Parathyroid adenoma (tissue), 2 donors: ENCODE results near the gene RNF223.
A peak's percentile ranks its signal among the peaks of the same experiment; 100 is the strongest.
"Not testable (repeated sequence)": the region's sequence is repeated elsewhere in the genome, so short reads cannot be mapped to it uniquely, and the experiment has no call there.

Experiments used
- H2AFZ ChIP-seq: fragments of 300-600 bp; sonication (generic); one replicate; pipeline ENCODE4 v1.7.0; 2017; ENCODE audit warnings: antibody characterized with exemption, mild to moderate bottlenecking
- H3K27ac ChIP-seq: fragments of 300-600 bp; sonication (generic); one replicate; pipeline ENCODE4 v1.7.0; 2017
- H3K27me3 ChIP-seq: fragments of 300-600 bp; sonication (generic); one replicate; pipeline ENCODE4 v1.7.0; 2017; ENCODE audit warnings: low read length; ENCODE audit not compliant: control insufficient read depth, insufficient read depth
- H3K36me3 ChIP-seq: fragments of 300-600 bp; sonication (generic); one replicate; pipeline ENCODE4 v1.7.0; 2017; ENCODE audit warnings: low read length; ENCODE audit not compliant: control insufficient read depth, insufficient read depth
- H3K4me1 ChIP-seq: fragments of 300-600 bp; sonication (generic); one replicate; pipeline ENCODE4 v1.7.0; 2017; ENCODE audit warnings: control low read depth
- H3K4me2 ChIP-seq: fragments of 300-600 bp; sonication (generic); one replicate; pipeline ENCODE4 v1.7.0; 2017; ENCODE audit warnings: low read length
- H3K4me3 ChIP-seq: fragments of 300-600 bp; sonication (generic); one replicate; pipeline ENCODE4 v1.7.0; 2017; ENCODE audit warnings: low read depth, low read length
- H3K79me2 ChIP-seq: fragments of 300-600 bp; sonication (generic); one replicate; pipeline ENCODE4 v1.7.0; 2017; ENCODE audit warnings: control low read depth
- H3K9ac ChIP-seq: fragments of 300-600 bp; sonication (generic); one replicate; pipeline ENCODE4 v1.7.0; 2017; ENCODE audit warnings: mild to moderate bottlenecking
- H3K9me3 ChIP-seq: fragments of 300-600 bp; sonication (generic); one replicate; pipeline ENCODE4 v1.7.0; 2017; ENCODE audit warnings: low read length; ENCODE audit not compliant: control insufficient read depth
- TF ChIP-seq, protein P1 (sequence below): fragments of 300-600 bp; sonication (generic); IDR thresholded peaks from one replicate; pipeline ENCODE4 v1.7.0; 2017; ENCODE audit warnings: antibody characterized with exemption, mild to moderate bottlenecking
- donor health status: primary hyperparathyroidism.

RNF223 gene

DNA sequence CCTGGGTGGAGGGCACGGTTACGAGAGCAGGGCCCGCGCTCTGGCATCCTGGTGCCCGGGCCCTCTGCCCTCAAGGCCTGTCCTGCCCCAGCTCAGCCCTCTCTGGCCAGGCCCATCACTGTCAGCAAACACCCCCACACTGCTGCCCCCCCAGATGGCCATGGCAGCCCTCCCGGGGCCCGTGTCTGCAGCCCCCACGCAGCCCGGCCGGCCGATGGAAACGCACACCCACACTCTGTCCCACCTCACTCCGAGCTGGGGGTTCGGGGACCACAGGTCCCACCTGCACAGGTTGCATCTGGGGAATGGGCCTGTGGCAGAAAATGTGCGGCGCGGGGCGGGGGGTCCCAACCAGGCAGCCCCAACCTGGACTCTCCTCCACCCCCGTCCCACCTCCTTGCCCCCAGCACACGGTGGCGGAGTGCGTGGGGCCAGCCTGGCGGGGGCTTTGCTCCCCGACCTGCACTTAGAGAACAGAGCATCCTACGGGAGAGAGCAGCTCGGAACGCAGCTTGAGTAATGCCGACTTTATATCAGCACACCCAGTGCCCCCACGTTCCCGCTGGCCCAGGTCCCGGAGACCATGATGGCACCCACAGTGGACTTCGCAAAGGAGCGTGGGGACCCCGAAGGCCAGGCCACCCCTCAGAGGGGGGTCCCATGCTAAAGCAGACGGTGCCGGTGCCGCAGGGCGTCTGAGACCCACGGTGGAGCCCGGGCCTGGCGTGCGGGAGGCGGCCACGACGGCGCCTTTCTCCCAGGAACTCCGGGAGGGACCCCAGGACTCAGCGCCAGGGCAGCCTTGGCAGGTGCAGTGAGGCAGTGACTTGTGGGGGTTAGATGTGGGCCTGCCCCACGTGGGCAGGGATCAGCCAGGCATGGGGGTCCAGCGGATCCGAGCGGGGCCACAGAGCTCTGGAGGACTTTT, 7.5 kb upstream of the RNF223 start:
- Histone ChIP-seq H3K27ac (no peak overlapping the region), H3K36me3 (no peaks in the 10 kb centered on the region), H3K4me2 (no peak overlapping the region), H3K9me3 (no peaks in the 10 kb centered on the region), H2AFZ (no peak overlapping the region), H3K27me3 (no peaks in the 10 kb centered on the region), H3K79me2 (no peaks in the 10 kb centered on the region), H3K4me1 (no peaks in the 10 kb centered on the region), H3K9ac (no peak overlapping the region), H3K4me3 (no peak overlapping the region)
- TF ChIP-seq, protein P1, sequence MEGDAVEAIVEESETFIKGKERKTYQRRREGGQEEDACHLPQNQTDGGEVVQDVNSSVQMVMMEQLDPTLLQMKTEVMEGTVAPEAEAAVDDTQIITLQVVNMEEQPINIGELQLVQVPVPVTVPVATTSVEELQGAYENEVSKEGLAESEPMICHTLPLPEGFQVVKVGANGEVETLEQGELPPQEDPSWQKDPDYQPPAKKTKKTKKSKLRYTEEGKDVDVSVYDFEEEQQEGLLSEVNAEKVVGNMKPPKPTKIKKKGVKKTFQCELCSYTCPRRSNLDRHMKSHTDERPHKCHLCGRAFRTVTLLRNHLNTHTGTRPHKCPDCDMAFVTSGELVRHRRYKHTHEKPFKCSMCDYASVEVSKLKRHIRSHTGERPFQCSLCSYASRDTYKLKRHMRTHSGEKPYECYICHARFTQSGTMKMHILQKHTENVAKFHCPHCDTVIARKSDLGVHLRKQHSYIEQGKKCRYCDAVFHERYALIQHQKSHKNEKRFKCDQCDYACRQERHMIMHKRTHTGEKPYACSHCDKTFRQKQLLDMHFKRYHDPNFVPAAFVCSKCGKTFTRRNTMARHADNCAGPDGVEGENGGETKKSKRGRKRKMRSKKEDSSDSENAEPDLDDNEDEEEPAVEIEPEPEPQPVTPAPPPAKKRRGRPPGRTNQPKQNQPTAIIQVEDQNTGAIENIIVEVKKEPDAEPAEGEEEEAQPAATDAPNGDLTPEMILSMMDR = no peak

DNA sequence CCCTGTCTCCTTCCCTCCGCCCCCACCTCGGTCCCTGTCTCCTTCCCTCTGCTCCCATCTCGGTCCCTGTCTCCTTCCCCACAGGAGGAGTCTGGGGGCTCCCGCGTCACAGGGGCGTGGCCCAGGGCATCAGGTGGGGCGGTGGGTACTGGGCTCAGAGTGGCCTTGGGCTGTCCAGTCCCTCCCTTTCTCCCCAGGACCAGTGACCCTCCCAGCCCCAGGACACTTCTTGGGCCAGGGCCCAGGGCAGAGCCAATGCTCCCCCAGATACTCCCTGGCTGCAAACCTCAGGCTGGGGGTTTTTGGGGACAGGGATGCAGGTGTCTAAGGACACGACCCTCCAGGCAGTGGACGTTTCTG, 6.8 kb upstream of the RNF223 start:
- H3K9me3 ChIP-seq = no peaks in the 10 kb centered on the region
- H3K36me3 ChIP-seq = no peaks in the 10 kb centered on the region
- no peak overlapping the region for H3K4me2 ChIP-seq
- no peak overlapping the region for H3K27ac ChIP-seq
- no peaks in the 10 kb centered on the region for H3K79me2 ChIP-seq
- no peaks in the 10 kb centered on the region for H3K27me3 ChIP-seq
- no peak overlapping the region for H2AFZ ChIP-seq
- H3K4me1 ChIP-seq = no peaks in the 10 kb centered on the region
- H3K4me3 ChIP-seq = no peak overlapping the region
- TF ChIP-seq, protein P1 = no peak
- no peak overlapping the region for H3K9ac ChIP-seq

DNA sequence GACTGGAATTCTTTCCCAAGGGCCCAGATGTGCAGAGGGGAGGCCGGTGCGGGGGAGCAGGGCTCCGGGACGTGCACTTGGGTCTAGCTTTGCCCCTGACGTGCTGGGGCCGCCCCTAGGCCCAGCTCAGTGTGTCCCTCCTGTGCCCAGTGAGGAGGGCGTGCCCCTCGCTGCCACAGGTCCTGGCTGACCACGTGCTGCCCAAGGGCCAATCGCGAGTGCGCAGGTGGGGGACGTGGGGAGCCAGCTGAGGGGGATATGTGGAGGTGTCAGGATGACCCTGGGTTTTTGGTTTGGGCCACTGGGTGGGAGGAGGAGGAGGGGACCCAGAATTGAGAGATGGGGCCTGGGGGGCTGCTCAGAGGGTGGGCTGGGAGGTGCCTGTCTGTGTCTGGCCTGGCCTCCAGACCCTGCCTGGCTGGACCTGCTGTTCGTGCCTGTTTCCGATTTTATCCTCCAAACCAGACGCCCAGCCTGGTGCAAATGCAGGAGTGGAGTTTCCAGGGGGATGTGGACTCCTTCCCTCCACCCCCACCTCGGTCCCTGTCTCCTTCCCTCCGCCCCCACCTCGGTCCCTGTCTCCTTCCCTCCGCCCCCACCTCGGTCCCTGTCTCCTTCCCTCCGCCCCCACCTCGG, 6.1 kb upstream of the RNF223 start:
- H3K4me2 ChIP-seq = peak overlapping the region; percentile 90
- H3K4me3 ChIP-seq = peak overlapping the region; percentile 53
- no peaks in the 10 kb centered on the region for H3K36me3 ChIP-seq
- H3K9ac ChIP-seq = no peak overlapping the region
- H3K27ac ChIP-seq = no peak overlapping the region
- H3K27me3 ChIP-seq = no peaks in the 10 kb centered on the region
- peak overlapping the region; percentile 80 for H2AFZ ChIP-seq
- TF ChIP-seq, protein P1 = no peak
- H3K79me2 ChIP-seq = no peaks in the 10 kb centered on the region
- H3K9me3 ChIP-seq = no peaks in the 10 kb centered on the region
- no peaks in the 10 kb centered on the region for H3K4me1 ChIP-seq

DNA sequence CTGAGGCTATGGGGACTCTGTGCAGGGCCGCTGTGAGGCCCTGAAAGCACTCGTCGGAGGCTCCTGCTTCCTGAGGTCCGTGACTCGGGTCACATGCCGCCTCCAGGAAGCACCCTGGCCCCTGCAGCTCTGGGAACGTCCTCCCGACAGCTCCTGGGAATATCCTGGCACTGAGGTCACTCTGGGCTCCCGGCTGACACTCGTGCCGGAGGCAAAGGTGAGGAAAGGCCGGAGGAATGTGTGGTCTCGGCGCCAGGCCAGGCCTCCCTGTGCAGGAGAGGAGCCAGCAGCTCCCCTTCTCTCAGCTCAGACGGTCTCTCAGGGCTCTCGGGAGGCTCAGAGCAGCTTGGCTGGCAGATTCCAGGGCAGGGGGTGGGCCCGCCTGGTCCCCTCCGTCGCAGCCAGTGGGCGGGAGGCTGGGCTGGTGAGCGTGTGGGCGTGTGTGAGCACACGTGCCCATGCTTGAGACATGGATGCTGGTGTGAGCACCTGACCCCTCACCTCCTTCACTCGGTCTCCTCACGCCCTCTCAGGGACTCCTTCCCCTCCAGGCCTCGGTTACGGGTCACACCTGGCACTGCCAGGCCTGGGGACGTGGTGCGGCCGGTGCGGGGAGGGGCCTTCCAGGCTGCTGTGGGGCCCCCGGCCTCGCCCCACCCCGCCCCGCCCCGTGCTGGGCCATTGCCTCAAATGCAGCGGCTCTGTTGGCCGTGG, 5.5 kb upstream of the RNF223 start:
- H3K4me1 ChIP-seq = no peaks in the 10 kb centered on the region
- peak overlapping the region; percentile 80 for H2AFZ ChIP-seq
- no peaks in the 10 kb centered on the region for H3K27me3 ChIP-seq
- peak overlapping the region; percentile 53 for H3K4me3 ChIP-seq
- H3K27ac ChIP-seq = peak overlapping the region; percentile 29
- H3K36me3 ChIP-seq = no peaks in the 10 kb centered on the region
- H3K9ac ChIP-seq = no peak overlapping the region
- H3K4me2 ChIP-seq = peak overlapping the region; percentile 90
- TF ChIP-seq, protein P1 = no peak
- no peaks in the 10 kb centered on the region for H3K79me2 ChIP-seq
- H3K9me3 ChIP-seq = no peaks in the 10 kb centered on the region

DNA sequence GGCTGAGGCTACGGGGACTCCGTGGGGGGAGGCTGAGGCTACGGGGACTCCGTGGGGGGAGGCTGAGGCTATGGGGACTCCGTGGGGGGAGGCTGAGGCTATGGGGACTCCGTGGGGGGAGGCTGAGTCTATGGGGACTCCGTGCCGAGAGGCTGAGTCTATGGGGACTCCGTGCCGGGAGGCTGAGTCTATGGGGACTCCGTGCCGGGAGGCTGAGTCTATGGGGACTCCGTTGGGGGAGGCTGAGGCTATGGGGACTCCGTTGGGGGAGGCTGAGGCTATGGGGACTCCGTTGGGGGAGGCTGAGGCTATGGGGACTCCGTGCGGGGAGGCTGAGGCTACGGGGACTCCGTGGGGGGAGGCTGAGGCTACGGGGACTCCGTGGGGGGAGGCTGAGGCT, 3.3 kb upstream of the RNF223 start:
- not testable (repeated sequence) for H3K27ac ChIP-seq, H3K4me3 ChIP-seq, H3K9me3 ChIP-seq, H3K79me2 ChIP-seq, H3K4me2 ChIP-seq, H2AFZ ChIP-seq, H3K27me3 ChIP-seq, H3K36me3 ChIP-seq, H3K9ac ChIP-seq, H3K4me1 ChIP-seq
